ENCODE results near the gene UCP3.

DNA sequence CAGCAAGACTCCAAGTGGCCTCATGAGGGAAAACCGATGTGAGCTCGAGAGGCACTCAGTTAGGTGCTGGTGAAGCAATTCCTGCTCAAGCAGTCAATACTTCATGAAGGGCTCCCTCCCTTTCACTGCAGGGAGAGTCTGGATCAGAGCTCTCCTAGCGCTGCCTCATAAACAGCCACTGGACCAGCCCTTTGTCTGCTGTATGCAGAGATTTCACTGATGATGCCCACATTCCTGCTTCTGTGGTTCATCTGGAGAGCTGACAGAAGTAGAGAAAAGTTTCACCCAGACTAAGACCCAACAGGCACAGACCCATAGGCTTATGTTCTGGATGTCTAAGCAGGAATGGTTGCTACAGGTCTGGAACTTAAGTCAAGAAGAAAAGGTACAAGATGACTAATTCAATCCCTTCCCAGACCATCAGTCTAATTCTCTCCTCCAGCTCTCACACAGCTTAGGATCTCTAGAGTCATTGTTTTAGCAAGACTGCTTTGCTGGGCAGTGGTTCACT is 30.3 kb downstream of the UCP3 start:
- no peak for TF ChIP-seq GATA3 (IDR thresholded peaks at IDR 0.05; ENCODE audit: low read depth, low read length)
- TF ChIP-seq GATA2 (IDR thresholded peaks at IDR 0.05; ENCODE audit: low read depth, low read length): no peak

Data from SH-SY5Y (cell line).